Measurements from ENCODE around the gene PAIP2B.

The PAIP2B gene

DNA sequence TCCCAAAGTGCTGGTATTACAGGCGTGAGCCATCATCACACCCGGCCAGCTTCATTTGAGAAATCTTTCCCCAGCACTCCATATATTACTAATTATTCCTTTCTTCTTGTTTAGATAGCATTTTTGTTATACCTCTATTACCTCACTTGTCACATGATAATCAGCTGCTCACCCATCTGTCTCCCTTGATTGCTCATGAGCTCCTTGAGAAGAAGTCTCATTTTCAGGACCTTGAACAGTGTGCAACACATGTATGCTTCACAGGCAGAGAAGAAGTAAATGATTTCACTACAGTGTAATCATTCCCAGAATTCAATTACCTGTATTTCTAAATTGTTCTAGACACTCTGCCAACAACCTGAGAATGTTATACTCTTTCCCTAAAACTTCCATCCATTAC, 6.2 kb downstream of the PAIP2B start:
- no peaks in the 10 kb centered on the region for H3K9me3 ChIP-seq (ENCODE audit: control insufficient read depth in 2 of 2, low read length in 2 of 2)
- no peak overlapping the region for H3K4me3 ChIP-seq (ENCODE audit: low read length in 2 of 2)
- H3K36me3 ChIP-seq (ENCODE audit: control insufficient read depth in 2 of 2, insufficient read depth in 2 of 2, low read length in 2 of 2): no peaks in the 10 kb centered on the region
- no peak overlapping the region for H3K9ac ChIP-seq (ENCODE audit: low read length in 2 of 2)
- H3K27me3 ChIP-seq (ENCODE audit: control insufficient read depth in 1 of 2, insufficient read depth in 2 of 2, low read length in 2 of 2): no peaks in the 10 kb centered on the region
- H3K27ac ChIP-seq (ENCODE audit: low read length): no peak overlapping the region
- H3K4me1 ChIP-seq (ENCODE audit: control insufficient read depth, insufficient read depth, low read length): peaks cover under 1% of the 10 kb centered on the region

DNA sequence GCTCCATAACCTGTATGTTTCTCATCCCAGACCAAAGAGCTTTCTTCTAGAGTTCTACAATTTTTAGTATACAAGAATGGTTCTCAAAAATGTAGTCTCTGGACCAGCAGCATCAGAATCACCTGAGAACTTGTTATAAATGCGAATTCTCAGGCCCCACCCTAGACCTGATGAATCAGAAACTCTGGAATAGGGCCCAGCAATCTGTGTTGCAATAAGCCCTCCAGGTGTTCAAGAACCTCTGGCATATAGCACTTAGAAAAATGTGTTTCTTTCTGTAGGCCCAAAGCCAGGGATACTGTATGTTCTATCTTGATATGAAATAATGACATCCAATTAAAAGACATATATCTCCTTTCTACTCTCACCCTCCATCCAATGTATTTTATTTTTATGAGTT, 10.4 kb downstream of the PAIP2B start:
- Histone ChIP-seq H3K4me1 (ENCODE audit: control insufficient read depth, insufficient read depth, low read length) (no peaks in the 10 kb centered on the region), H3K4me3 (ENCODE audit: low read length in 2 of 2) (no peak overlapping the region), H3K9ac (ENCODE audit: low read length in 2 of 2) (no peak overlapping the region), H3K36me3 (ENCODE audit: control insufficient read depth in 2 of 2, insufficient read depth in 2 of 2, low read length in 2 of 2) (no peaks in the 10 kb centered on the region), H3K27me3 (ENCODE audit: control insufficient read depth in 1 of 2, insufficient read depth in 2 of 2, low read length in 2 of 2) (no peaks in the 10 kb centered on the region), H3K9me3 (ENCODE audit: control insufficient read depth in 2 of 2, low read length in 2 of 2) (no peaks in the 10 kb centered on the region), H3K27ac (ENCODE audit: low read length) (no peak overlapping the region)

DNA sequence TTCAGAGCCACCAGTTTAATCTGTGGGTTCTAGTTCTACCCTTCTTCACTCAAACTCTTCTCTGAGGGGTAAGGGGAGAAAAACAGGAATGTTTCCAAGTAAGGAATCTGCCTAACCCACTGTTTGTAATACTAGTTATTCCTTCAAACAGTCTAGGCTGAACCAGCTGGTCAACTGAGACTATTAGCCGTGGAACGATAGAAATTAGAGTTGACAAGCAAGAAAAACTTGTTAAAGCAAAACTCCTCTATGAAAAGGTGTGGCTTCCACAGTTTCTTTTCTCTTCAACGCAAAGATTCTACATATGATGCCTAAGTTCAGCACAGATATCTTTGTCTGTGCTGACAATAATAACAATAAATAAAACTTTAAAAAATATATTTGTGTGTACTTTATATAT, 11.5 kb downstream of the PAIP2B start:
- Histone ChIP-seq H3K4me3 (ENCODE audit: low read length in 2 of 2) (no peak overlapping the region), H3K9ac (ENCODE audit: low read length in 2 of 2) (no peak overlapping the region), H3K4me1 (ENCODE audit: control insufficient read depth, insufficient read depth, low read length) (no peaks in the 10 kb centered on the region), H3K27me3 (ENCODE audit: control insufficient read depth in 1 of 2, insufficient read depth in 2 of 2, low read length in 2 of 2) (no peaks in the 10 kb centered on the region), H3K9me3 (ENCODE audit: control insufficient read depth in 2 of 2, low read length in 2 of 2) (no peaks in the 10 kb centered on the region), H3K27ac (ENCODE audit: low read length) (no peak overlapping the region), H3K36me3 (ENCODE audit: control insufficient read depth in 2 of 2, insufficient read depth in 2 of 2, low read length in 2 of 2) (no peaks in the 10 kb centered on the region)

DNA sequence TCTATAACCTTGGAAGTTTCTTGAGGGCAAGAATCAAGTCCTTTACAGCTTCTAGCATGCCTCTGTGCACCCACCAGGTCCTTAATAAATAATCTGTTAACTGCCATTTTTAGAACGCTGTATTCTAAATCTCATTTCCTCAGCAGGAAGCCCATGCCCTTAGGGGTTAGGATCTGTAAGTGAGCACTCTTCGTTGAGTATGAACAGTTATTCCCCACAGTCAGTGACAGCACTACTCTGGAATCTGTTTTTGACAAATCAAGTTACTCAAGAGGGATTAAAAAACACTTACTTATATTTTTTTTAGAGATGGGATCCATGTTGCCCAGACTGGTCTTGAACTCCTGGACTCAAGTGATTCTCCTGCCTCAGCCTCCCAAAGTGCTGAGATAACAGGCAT, 14.6 kb downstream of the PAIP2B start:
- H3K4me1 ChIP-seq (ENCODE audit: control insufficient read depth, insufficient read depth, low read length): no peaks in the 10 kb centered on the region
- no peaks in the 10 kb centered on the region for H3K9me3 ChIP-seq (ENCODE audit: control insufficient read depth in 2 of 2, low read length in 2 of 2)
- no peaks in the 10 kb centered on the region for H3K36me3 ChIP-seq (ENCODE audit: control insufficient read depth in 2 of 2, insufficient read depth in 2 of 2, low read length in 2 of 2)
- no peaks in the 10 kb centered on the region for H3K27me3 ChIP-seq (ENCODE audit: control insufficient read depth in 1 of 2, insufficient read depth in 2 of 2, low read length in 2 of 2)
- H3K27ac ChIP-seq (ENCODE audit: low read length): no peak overlapping the region
- no peak overlapping the region for H3K9ac ChIP-seq (ENCODE audit: low read length in 2 of 2)
- no peak overlapping the region for H3K4me3 ChIP-seq (ENCODE audit: low read length in 2 of 2)

DNA sequence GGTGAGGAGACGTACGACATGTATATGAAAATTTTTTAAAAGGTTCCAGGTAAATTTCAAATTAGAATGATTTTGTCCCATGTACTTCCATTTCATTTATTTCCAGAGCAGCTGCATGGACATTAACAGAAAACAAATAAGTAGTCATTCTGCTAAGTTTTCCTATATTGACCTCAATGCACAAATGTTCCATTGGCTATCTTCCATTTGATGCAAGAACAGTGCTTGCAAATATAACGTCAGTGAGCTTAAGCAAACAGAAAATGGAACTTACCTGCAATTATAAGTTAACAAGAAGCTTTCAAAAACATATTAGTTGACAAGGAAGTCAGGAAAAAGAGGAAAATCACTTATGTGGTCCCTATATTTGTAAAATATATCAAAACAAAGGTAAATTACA, 16.6 kb downstream of the PAIP2B start:
- H3K27me3 ChIP-seq (ENCODE audit: control insufficient read depth in 1 of 2, insufficient read depth in 2 of 2, low read length in 2 of 2): no peaks in the 10 kb centered on the region
- no peak overlapping the region for H3K4me3 ChIP-seq (ENCODE audit: low read length in 2 of 2)
- H3K9me3 ChIP-seq (ENCODE audit: control insufficient read depth in 2 of 2, low read length in 2 of 2): no peaks in the 10 kb centered on the region
- H3K9ac ChIP-seq (ENCODE audit: low read length in 2 of 2): no peak overlapping the region
- H3K36me3 ChIP-seq (ENCODE audit: control insufficient read depth in 2 of 2, insufficient read depth in 2 of 2, low read length in 2 of 2): no peaks in the 10 kb centered on the region
- H3K27ac ChIP-seq (ENCODE audit: low read length): no peak overlapping the region
- H3K4me1 ChIP-seq (ENCODE audit: control insufficient read depth, insufficient read depth, low read length): no peaks in the 10 kb centered on the region

DNA sequence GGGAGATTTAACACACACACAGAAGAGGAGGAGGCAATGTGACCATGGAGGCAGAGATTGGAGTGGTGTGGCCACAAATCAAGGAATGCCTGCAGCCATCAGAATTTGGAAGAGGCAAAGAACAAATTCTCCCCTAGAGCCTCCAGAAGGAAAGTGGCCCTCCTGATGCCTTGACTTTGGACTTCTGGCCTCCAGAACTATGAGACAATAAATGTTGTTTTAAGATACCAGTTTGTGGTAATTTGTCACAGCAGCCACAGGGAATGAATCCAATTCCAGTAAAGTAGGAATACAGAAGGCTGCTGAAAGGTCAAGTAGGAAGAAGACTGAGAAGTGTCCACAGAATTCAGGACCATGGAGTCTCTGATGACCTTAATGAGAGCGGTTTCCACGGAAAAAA, 18.1 kb downstream of the PAIP2B start:
- Histone ChIP-seq H3K9me3 (ENCODE audit: control insufficient read depth in 2 of 2, low read length in 2 of 2) (no peaks in the 10 kb centered on the region), H3K36me3 (ENCODE audit: control insufficient read depth in 2 of 2, insufficient read depth in 2 of 2, low read length in 2 of 2) (no peaks in the 10 kb centered on the region), H3K4me3 (ENCODE audit: low read length in 2 of 2) (no peak overlapping the region), H3K27ac (ENCODE audit: low read length) (no peak overlapping the region), H3K4me1 (ENCODE audit: control insufficient read depth, insufficient read depth, low read length) (no peaks in the 10 kb centered on the region), H3K9ac (ENCODE audit: low read length in 2 of 2) (no peak overlapping the region), H3K27me3 (ENCODE audit: control insufficient read depth in 1 of 2, insufficient read depth in 2 of 2, low read length in 2 of 2) (no peaks in the 10 kb centered on the region)

DNA sequence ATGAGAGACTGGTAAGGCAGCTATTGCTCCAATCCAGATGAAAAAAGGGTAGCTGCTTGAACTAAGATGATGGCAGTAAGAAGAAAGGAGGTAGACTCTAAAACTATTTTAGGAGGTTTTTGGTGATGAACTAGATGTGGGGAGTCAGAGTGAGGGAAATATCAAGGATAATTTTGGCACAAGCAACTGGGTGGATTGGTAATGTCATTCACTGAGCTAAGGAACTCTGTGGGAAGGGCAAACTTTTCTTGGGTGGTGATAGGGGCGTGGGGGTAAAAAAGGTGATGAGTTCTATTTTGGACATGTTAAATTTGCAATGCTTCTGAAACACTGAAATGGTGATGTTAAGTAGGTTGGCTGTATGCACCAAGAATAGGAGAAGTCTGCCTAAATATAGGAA, 19.3 kb downstream of the PAIP2B start:
- no peaks in the 10 kb centered on the region for H3K36me3 ChIP-seq (ENCODE audit: control insufficient read depth in 2 of 2, insufficient read depth in 2 of 2, low read length in 2 of 2)
- H3K27me3 ChIP-seq (ENCODE audit: control insufficient read depth in 1 of 2, insufficient read depth in 2 of 2, low read length in 2 of 2): no peaks in the 10 kb centered on the region
- no peak overlapping the region for H3K4me3 ChIP-seq (ENCODE audit: low read length in 2 of 2)
- no peaks in the 10 kb centered on the region for H3K4me1 ChIP-seq (ENCODE audit: control insufficient read depth, insufficient read depth, low read length)
- H3K9me3 ChIP-seq (ENCODE audit: control insufficient read depth in 2 of 2, low read length in 2 of 2): no peaks in the 10 kb centered on the region
- no peak overlapping the region for H3K9ac ChIP-seq (ENCODE audit: low read length in 2 of 2)
- H3K27ac ChIP-seq (ENCODE audit: low read length): no peak overlapping the region

DNA sequence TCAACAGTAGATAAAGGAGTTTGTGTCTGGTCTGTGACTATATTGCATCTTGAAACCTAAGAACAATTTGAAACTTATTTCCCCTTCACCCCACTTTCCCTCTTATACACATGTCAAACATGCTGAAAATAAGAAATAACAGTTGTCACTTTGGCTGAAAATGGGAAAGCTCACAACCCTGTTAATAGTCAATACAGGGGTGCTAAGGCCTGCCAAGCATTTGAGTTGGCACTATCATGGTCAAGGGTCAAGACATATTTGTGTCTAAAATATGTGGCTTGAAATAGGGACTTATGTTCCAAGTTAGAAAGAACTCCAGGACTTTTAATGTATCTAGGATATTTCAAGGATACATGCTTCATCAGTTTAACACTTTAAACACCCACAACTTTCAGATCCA, 20.6 kb downstream of the PAIP2B start:
- Histone ChIP-seq H3K27ac (ENCODE audit: low read length) (no peak overlapping the region), H3K27me3 (ENCODE audit: control insufficient read depth in 1 of 2, insufficient read depth in 2 of 2, low read length in 2 of 2) (no peaks in the 10 kb centered on the region), H3K9ac (ENCODE audit: low read length in 2 of 2) (no peak overlapping the region), H3K9me3 (ENCODE audit: control insufficient read depth in 2 of 2, low read length in 2 of 2) (no peaks in the 10 kb centered on the region), H3K36me3 (ENCODE audit: control insufficient read depth in 2 of 2, insufficient read depth in 2 of 2, low read length in 2 of 2) (no peaks in the 10 kb centered on the region), H3K4me1 (ENCODE audit: control insufficient read depth, insufficient read depth, low read length) (no peaks in the 10 kb centered on the region), H3K4me3 (ENCODE audit: low read length in 2 of 2) (no peak overlapping the region)

DNA sequence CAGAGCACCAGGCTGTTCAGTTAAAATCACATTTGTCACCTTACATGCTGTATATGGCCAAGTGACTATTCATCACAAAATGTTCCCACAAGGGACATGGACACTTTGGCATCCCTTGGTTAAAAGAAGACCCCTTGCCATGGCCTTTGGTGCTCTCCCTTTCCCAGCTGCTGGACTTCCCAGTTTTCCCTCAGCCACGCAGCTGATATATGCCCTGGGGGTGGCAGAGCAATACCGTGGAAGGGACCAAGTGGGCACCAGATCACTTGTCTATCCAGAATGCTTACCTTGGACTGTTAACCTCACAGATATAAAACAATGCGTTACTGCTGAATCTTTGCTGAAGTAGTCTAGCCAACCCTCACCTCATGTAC, 35.3 kb downstream of the PAIP2B start:
- Histone ChIP-seq H3K9ac (ENCODE audit: low read length in 2 of 2) (no peak overlapping the region), H3K4me1 (ENCODE audit: control insufficient read depth, insufficient read depth, low read length) (no peaks in the 10 kb centered on the region), H3K4me3 (ENCODE audit: low read length in 2 of 2) (no peak overlapping the region), H3K9me3 (ENCODE audit: control insufficient read depth in 2 of 2, low read length in 2 of 2) (no peaks in the 10 kb centered on the region), H3K27ac (ENCODE audit: low read length) (no peak overlapping the region), H3K36me3 (ENCODE audit: control insufficient read depth in 2 of 2, insufficient read depth in 2 of 2, low read length in 2 of 2) (peaks cover 0 to 2% of the 10 kb centered on the region in 2 donors), H3K27me3 (ENCODE audit: control insufficient read depth in 1 of 2, insufficient read depth in 2 of 2, low read length in 2 of 2) (no peaks in the 10 kb centered on the region)

DNA sequence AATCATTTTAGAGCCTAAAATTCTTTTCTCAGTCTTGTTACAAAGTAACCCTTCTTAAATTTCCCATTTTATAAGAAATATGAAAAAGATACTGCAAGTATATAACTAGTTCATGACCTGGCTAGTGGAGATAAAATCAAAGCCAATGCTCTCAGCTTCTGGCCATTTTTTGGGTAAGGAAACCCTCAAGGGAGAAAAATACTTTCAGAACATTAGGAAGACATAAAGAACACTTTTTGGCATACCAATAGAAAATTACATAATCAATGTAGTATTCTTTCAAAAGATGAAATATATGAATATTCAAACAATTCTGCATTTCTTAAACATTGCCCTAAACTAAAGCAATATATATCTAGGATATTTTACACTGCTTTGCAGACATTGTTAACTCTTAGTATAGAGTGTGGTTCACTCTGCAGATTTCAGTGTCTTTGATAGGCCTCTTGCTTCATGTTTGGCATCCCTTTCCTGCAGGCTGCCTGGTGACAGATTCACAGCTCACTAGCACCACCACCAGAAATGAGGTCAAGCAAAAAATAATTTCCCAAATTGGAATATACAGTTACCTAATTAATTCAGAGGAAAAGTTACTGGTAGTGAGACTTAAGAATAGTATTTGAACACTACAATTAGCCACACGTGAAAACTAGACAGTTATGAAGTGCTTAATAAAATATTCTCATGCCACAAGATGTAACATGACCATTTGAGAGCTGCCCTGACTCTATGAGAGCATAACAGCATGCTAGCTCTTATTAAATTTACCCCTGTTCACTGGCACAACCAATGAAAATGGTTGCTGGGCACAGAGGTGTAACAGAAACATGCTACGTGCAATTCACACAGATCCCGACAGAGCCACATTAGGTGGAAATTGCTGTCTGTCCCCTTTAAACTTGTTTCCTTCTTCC, 36.0 kb downstream of the PAIP2B start:
- H3K9ac ChIP-seq (ENCODE audit: low read length in 2 of 2): no peak overlapping the region
- H3K4me3 ChIP-seq (ENCODE audit: low read length in 2 of 2): no peak overlapping the region
- H3K36me3 ChIP-seq (ENCODE audit: control insufficient read depth in 2 of 2, insufficient read depth in 2 of 2, low read length in 2 of 2): peaks cover 0 to 2% of the 10 kb centered on the region in 2 donors
- H3K27me3 ChIP-seq (ENCODE audit: control insufficient read depth in 1 of 2, insufficient read depth in 2 of 2, low read length in 2 of 2): no peaks in the 10 kb centered on the region
- H3K9me3 ChIP-seq (ENCODE audit: control insufficient read depth in 2 of 2, low read length in 2 of 2): no peaks in the 10 kb centered on the region
- H3K4me1 ChIP-seq (ENCODE audit: control insufficient read depth, insufficient read depth, low read length): no peaks in the 10 kb centered on the region
- H3K27ac ChIP-seq (ENCODE audit: low read length): no peak overlapping the region

DNA sequence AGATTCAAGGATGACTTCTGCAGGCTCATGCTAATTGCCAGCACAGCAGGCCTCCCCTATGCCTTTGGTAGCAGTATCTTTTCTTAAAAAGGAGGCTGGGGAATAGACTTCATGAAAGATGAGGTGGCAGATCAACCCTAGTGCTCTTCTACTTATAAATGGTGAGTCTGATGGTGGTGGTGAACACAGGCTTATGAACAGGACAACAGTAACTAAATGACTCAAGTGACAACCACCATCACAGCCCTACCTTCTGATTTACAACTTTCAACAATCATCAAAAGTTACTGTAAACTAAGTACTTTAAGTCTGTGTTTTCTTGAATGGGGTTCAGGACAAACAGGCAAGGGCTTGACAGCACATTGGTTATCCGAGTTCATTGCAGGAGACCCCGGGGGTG, 39.3 kb downstream of the PAIP2B start:
- Histone ChIP-seq H3K4me3 (ENCODE audit: low read length in 2 of 2) (no peak overlapping the region), H3K27me3 (ENCODE audit: control insufficient read depth in 1 of 2, insufficient read depth in 2 of 2, low read length in 2 of 2) (no peaks in the 10 kb centered on the region), H3K36me3 (ENCODE audit: control insufficient read depth in 2 of 2, insufficient read depth in 2 of 2, low read length in 2 of 2) (peaks cover 0 to 2% of the 10 kb centered on the region in 2 donors), H3K27ac (ENCODE audit: low read length) (no peak overlapping the region), H3K9ac (ENCODE audit: low read length in 2 of 2) (no peak overlapping the region), H3K4me1 (ENCODE audit: control insufficient read depth, insufficient read depth, low read length) (no peaks in the 10 kb centered on the region), H3K9me3 (ENCODE audit: control insufficient read depth in 2 of 2, low read length in 2 of 2) (no peaks in the 10 kb centered on the region)
